Hematopoietic multipotent progenitor cell treated with erythropoietin and hydrocortisone succinate and interleukin-3 and kit ligand, for 17 days (in vitro differentiated cells): ENCODE measurements around the gene VARS1.
"Not testable (repeated sequence)": the region's sequence is repeated elsewhere in the genome, so short reads cannot be mapped to it uniquely, and the experiment has no call there.

Experiments used
- DNase-seq: peaks from one replicate; pipeline ENCODE4 v3.0.0-alpha.2; 2015; ENCODE audit warnings: low spot score

Gene VARS1

DNA sequence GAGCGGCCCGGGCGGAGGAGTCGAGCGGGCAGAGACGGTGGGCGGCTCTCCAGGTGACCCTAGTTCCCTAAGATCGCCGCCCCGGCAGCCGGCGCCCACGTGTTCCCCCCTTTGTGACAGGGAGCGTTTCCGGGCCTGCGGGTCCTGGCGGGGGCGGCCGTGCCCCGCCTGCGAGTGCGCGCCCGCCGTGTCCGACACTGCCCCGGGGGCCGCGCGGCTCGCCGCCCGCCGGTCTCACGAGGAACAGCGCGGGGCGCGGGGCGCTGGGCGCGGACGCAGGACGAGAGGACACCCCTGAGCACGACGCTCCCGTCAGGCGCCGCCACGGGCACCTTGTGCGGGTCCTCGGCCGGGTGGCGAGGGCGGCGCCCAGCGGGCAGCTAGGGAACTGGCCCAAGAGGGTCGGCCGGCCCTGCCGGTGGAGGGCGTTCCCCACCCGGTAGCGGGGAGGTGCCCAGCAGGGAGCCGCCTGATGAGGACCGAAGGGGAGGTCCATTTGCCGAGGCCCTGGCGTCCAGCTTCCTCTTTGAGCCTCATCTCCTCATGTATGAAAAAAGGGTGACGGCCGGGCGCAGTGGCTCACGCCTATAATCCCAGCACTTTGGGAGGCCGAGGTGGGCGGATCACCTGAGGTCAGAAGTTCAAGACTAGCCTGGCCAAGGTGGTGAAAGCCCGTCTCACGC, at the start of gene VARS1:
TSS of gene VARS1 (minus strand) at position 137 of the 683 bp plus-strand sequence. CDS start 535 bp downstream, outside the sequence.
- peak; percentile 96 for DNase-seq

DNA sequence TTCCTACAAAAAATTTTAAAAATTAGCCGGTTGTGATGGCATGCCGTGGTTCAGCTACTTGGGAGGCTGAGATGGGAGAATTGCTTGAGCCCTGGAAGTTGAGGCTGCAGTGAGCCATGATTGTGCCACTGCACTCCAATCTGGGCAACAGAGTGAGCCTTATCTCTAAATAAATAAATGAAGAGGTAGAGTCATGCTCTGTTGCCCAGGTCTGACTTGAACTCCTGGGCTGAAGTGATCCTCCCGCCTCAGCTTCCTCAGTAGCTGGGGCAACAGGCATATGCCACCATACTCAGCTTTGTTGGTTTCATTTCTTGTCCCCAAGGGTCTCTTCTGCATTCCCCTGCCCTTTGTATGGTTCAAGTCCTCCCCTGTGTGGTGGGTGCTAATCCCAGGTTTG, 49.0 kb upstream of the VARS1 start:
- DNase-seq, result no peak

- DNase-seq, result no peak
These were observed 46.5 kb upstream of the VARS1 start for GRCh38 chr6:31842053-31842452.

DNA sequence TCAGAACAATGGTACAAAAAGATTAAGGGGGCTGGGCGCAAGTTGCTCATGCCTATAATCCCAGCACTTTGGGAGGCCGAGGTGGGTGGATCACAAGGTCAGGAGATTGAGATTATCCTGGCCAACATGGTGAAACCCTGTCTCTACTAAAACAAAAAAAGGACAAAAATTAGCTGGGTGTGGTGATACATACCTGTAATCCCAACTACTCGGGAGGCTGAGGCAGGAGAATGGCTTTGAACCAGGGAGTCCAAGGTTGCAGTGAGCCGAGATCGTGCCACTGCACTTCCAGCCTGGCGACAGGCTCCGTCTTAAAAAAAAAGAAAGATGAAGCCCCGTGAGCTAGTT, 44.2 kb upstream of the VARS1 start:
- not testable (repeated sequence) for DNase-seq

GRCh38 chr6:31838968-31839367, 43.4 kb upstream of the VARS1 start:
- DNase-seq, result no peak

- DNase-seq, result not testable (repeated sequence)
These were observed 42.6 kb upstream of the VARS1 start for GRCh38 chr6:31838114-31838553.

GRCh38 chr6:31837369-31838113, 42.0 kb upstream of the VARS1 start:
- no peak for DNase-seq

- peak; percentile 65 for DNase-seq
These were observed 41.2 kb upstream of the VARS1 start for GRCh38 chr6:31836474-31837368.

DNA sequence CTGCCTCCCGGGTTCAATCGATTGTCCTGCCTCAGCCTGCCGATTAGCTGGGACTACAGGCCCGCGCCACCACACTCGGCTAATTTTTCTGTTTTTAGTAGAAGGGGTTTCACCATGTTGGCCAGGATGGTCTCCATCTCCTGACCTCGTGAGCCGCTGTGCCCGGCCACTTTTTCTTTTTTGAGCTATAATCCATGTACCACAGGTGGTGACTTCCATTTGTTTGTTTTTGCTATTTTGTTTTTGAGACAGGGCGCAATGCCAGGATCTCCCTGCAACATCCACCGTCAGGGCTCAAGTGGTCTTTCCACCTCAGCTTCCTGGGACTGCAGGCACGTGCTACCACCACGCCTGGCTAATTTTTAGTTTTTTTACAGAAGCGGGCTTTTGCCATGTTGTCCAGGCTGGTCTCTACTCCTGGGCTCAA, 40.5 kb upstream of the VARS1 start:
- DNase-seq, result peak; percentile 61

GRCh38 chr6:31834367-31835250, 39.1 kb upstream of the VARS1 start:
- DNase-seq, result peak; percentile 79

GRCh38 chr6:31831350-31832215, 36.0 kb upstream of the VARS1 start:
- DNase-seq, result peak; percentile 75

GRCh38 chr6:31830886-31831335, 35.4 kb upstream of the VARS1 start:
- DNase-seq, result peak; percentile 50

- DNase-seq, result peak; percentile 88
These were observed 34.2 kb upstream of the VARS1 start for GRCh38 chr6:31829633-31830283.

DNA sequence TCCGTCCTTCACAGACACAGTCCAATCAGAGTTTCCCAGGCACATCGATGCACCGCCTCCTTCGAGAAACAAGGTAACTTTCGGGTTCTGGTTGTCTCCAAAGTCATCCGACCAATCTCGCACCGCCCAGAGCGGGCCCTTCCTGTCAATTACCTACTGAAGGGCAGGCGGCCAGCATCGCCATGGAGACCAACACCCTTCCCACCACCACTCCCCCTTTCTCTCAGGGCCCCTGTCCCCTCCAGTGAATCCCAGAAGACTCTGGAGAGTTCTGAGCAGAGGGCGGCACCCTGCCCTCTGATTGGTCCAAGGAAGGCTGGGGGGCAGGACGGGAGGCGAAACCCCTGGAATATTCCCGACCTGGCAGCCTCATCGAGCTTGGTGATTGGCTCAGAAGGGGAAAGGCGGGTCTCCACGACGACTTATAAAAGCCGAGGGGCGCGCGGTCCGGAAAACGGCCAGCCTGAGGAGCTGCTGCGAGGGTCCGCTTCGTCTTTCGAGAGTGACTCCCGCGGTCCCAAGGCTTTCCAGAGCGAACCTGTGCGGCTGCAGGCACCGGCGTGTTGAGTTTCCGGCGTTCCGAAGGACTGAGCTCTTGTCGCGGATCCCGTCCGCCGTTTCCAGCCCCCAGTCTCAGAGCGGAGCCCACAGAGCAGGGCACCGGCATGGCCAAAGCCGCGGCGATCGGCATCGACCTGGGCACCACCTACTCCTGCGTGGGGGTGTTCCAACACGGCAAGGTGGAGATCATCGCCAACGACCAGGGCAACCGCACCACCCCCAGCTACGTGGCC, 31.9 kb upstream of the VARS1 start, which contains the start of gene HSPA1B:
TSS of gene HSPA1B (plus strand) at position 453 of the 794 bp plus-strand sequence. CDS start at position 666, 213 bp downstream.
- peak; percentile 98 for DNase-seq

DNA sequence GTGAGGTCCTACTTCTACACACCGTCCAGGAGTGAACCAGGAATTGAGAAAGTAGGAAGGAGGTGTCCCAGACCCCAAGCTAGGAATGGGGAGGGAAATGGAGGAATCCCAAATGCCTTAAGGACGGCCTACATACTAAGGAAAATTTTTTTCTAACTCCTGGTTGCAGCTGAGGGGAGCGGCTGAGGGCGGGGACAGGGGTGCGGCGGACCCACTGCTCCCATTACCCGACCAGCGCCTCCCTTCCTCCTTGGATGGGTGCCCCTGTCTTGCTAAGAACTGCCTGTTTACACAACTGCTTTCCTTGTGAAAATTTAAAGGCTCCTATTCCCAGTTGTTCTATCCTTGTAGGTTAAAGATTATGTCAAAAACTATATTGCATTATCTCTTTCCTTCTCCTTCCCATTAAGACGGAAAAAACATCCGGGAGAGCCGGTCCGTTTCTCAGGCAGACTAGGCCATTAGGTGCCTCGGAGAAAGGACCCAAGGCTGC, 31.3 kb upstream of the VARS1 start:
- DNase-seq, result no peak

GRCh38 chr6:31825553-31825952, 30.0 kb upstream of the VARS1 start:
- DNase-seq, result no peak

DNA sequence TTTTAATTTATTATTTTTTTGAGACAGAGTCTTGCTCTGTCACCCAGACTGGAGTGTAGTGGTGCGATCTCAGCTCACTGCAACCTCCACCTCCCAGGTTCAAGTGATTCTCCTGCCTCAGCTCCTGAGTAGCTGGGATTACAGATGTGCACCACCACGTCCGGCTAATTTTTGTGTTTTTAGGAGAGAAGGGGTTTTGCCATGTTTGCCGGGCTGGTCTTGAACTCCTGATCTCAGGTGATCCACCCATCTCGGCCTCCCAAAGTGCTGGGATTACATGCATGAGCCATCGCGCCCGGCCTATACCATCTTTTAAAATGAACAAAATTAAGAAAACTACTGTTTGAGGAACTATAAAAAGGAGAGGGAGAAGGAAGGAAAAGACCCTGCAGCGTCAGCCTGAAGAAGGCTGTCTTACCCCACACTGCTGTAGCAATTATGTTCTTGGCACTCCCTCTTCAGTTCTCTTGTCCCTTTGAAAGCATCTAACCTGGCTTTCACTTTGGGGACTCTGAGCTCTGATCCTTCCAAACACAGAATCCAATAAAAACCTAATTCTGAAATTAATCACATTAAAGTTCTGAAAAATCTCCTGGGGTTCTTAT, 28.1 kb upstream of the VARS1 start:
- DNase-seq, result not testable (repeated sequence)
